Neural progenitor cell (in vitro differentiated cells): ENCODE results near the gene GRB7. TPM values are rescaled to one million over a fixed set of nuclear protein-coding genes. Genes with fewer than 3 reads are reported as not detected.
"Not testable (repeated sequence)": the region's sequence is repeated elsewhere in the genome, so short reads cannot be mapped to it uniquely, and the experiment has no call there.

Experiments
- DNase-seq: peaks from one replicate; pipeline ENCODE4 v3.0.0-alpha.2; 2016; ENCODE audit warnings: low spot score
- H2AFZ ChIP-seq: fragments of 200-600 bp; sonication (generic); replicated peaks from 2 replicates; pipeline ENCODE4 v1.6.1; 2016; ENCODE audit warnings: antibody characterized with exemption
- H3F3A ChIP-seq: fragments of 200-600 bp; sonication (generic); 2 replicates; pipeline ENCODE4 v1.6.1; 2016; ENCODE audit warnings: antibody characterized with exemption, low read depth
- H3K27ac ChIP-seq: fragments of 200-600 bp; sonication (generic); 2 replicates; pipeline ENCODE4 v1.5.1; 2016; ENCODE audit warnings: mild to moderate bottlenecking
- H3K27me3 ChIP-seq: fragments of 200-600 bp; sonication (generic); 2 replicates; pipeline ENCODE4 v1.6.1; 2016; ENCODE audit warnings: mild to moderate bottlenecking, moderate library complexity
- H3K36me3 ChIP-seq: fragments of 200-600 bp; sonication (generic); 2 replicates; pipeline ENCODE4 v1.5.1; 2016
- H3K4me1 ChIP-seq: fragments of 200-600 bp; sonication (generic); 2 replicates; pipeline ENCODE4 v1.6.1; 2016; ENCODE audit warnings: mixed run types
- H3K4me2 ChIP-seq: fragments of 200-600 bp; sonication (generic); 2 replicates; pipeline ENCODE4 v1.6.1; 2016
- H3K4me3 ChIP-seq: fragments of 200-600 bp; sonication (generic); 2 replicates; pipeline ENCODE4 v1.5.1; 2016
- H3K79me2 ChIP-seq: fragments of 200-600 bp; sonication (generic); 2 replicates; pipeline ENCODE4 v1.6.1; 2016; ENCODE audit warnings: low read depth
- H3K9ac ChIP-seq: fragments of 200-600 bp; sonication (generic); 2 replicates; pipeline ENCODE4 v1.6.1; 2016
- H3K9me3 ChIP-seq: fragments of 200-600 bp; sonication (generic); 2 replicates; pipeline ENCODE4 v1.5.1; 2016; ENCODE audit warnings: low read depth
- H4K20me1 ChIP-seq: fragments of 200-600 bp; sonication (generic); 2 replicates; pipeline ENCODE4 v1.6.1; 2016; ENCODE audit warnings: low read depth
- H3K27ac Mint-ChIP-seq: 3 replicates; pipeline ENCODE4 v1.8.0; 2021; ENCODE audit warnings: mixed read lengths
- H3K27me3 Mint-ChIP-seq: 2 replicates; pipeline ENCODE4 v1.8.0; 2022; ENCODE audit warnings: low read depth, mild to moderate bottlenecking, inconsistent platforms, moderate library complexity, mixed read lengths; ENCODE audit not compliant: insufficient read depth
- H3K36me3 Mint-ChIP-seq: 3 replicates; pipeline ENCODE4 v1.8.0; 2021; ENCODE audit warnings: mixed read lengths
- H3K4me1 Mint-ChIP-seq: 3 replicates; pipeline ENCODE4 v1.8.0; 2021; ENCODE audit warnings: mixed read lengths
- H3K4me3 Mint-ChIP-seq: 3 replicates; pipeline ENCODE4 v1.8.0; 2021; ENCODE audit warnings: mild to moderate bottlenecking, moderate library complexity, mixed read lengths
- H3K9me3 Mint-ChIP-seq: 3 replicates; pipeline ENCODE4 v1.8.0; 2020; ENCODE audit warnings: mixed read lengths
- EZH2 ChIP-seq: fragments of 200-600 bp; sonication (generic); IDR thresholded peaks from 2 replicates; pipeline ENCODE4 v1.6.1; 2017; ENCODE audit warnings: antibody characterized with exemption, mild to moderate bottlenecking, moderate library complexity
- EZH2phosphoT487 ChIP-seq: fragments of 200-600 bp; sonication (generic); IDR thresholded peaks from 2 replicates; pipeline ENCODE4 v1.6.1; 2017; ENCODE audit warnings: antibody characterized with exemption
- total RNA-seq: library from RNA; depleted of rRNA; stranded (reverse); fragments of >200 nt; gene quantifications from 2 replicates; pipeline ENCODE4 v1.2.3, GENCODE V29; 2015; ENCODE audit warnings: low replicate concordance
- TF ChIP-seq, protein P1 (sequence below): fragments of 200-600 bp; sonication (generic); IDR thresholded peaks from 2 replicates; pipeline ENCODE4 v1.5.1; 2017; ENCODE audit warnings: antibody characterized with exemption, mild to moderate bottlenecking

GRB7 gene
- total RNA-seq, 1 donor from 2014 or later: 6.0 TPM

GRCh38 chr17:39709998-39710964, 27.5 kb upstream of the GRB7 start:
- no peak overlapping the region for H3K27ac ChIP-seq
- no peak overlapping the region for H3K27ac Mint-ChIP-seq
- H3K4me1 Mint-ChIP-seq: no peaks in the 10 kb centered on the region
- peaks cover 21% of the 10 kb centered on the region for H4K20me1 ChIP-seq
- H3K27me3 Mint-ChIP-seq: peaks cover 3% of the 10 kb centered on the region
- peaks cover 13% of the 10 kb centered on the region for H3K79me2 ChIP-seq
- H3K36me3 ChIP-seq: no peaks in the 10 kb centered on the region
- H3F3A ChIP-seq: no peaks in the 10 kb centered on the region
- TF ChIP-seq EZH2 (no peak), EZH2phosphoT487 (no peak)
- TF ChIP-seq, protein P1, sequence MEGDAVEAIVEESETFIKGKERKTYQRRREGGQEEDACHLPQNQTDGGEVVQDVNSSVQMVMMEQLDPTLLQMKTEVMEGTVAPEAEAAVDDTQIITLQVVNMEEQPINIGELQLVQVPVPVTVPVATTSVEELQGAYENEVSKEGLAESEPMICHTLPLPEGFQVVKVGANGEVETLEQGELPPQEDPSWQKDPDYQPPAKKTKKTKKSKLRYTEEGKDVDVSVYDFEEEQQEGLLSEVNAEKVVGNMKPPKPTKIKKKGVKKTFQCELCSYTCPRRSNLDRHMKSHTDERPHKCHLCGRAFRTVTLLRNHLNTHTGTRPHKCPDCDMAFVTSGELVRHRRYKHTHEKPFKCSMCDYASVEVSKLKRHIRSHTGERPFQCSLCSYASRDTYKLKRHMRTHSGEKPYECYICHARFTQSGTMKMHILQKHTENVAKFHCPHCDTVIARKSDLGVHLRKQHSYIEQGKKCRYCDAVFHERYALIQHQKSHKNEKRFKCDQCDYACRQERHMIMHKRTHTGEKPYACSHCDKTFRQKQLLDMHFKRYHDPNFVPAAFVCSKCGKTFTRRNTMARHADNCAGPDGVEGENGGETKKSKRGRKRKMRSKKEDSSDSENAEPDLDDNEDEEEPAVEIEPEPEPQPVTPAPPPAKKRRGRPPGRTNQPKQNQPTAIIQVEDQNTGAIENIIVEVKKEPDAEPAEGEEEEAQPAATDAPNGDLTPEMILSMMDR: no peak
- no peak overlapping the region for H3K9ac ChIP-seq
- no peak overlapping the region for H3K4me3 ChIP-seq
- peaks cover 9% of the 10 kb centered on the region for H3K36me3 Mint-ChIP-seq
- no peak for DNase-seq
- H3K9me3 Mint-ChIP-seq: no peaks in the 10 kb centered on the region
- no peak overlapping the region for H3K4me2 ChIP-seq
- no peak overlapping the region for H3K4me3 Mint-ChIP-seq
- H3K9me3 ChIP-seq: no peaks in the 10 kb centered on the region
- no peaks in the 10 kb centered on the region for H3K27me3 ChIP-seq
- H3K4me1 ChIP-seq: peaks cover 3% of the 10 kb centered on the region
- no peak overlapping the region for H2AFZ ChIP-seq

DNA sequence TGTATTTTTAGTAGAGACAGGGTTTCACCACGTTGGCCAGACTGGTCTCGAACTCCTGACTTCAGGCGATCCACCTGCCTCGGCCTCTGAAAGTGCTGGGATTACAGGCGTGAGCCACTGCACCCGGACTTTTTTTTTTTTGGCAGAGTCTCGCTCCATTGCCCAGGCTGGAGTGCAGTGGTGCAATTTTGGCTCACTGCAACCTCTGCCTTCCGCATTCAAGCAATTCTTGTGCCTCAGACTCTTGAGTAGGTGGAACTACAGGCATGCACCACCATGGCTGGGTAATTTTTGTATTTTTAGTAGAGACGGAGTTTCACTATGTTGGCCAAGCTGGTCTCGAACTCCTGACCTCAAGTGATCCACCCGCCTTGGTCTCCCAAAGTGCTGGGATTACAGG, 26.7 kb upstream of the GRB7 start:
- H3K9me3 Mint-ChIP-seq, H3K27me3 Mint-ChIP-seq, H3K36me3 Mint-ChIP-seq: not testable (repeated sequence)

GRCh38 chr17:39711851-39712250, 25.9 kb upstream of the GRB7 start:
- H3K79me2 ChIP-seq: no peaks in the 10 kb centered on the region
- Mint-ChIP-seq H3K4me3 (no peak overlapping the region), H3K27me3 (peaks cover 3% of the 10 kb centered on the region), H3K9me3 (no peaks in the 10 kb centered on the region), H3K36me3 (peaks cover 9% of the 10 kb centered on the region), H3K27ac (no peak overlapping the region), H3K4me1 (no peaks in the 10 kb centered on the region)
- peaks cover 9% of the 10 kb centered on the region for H4K20me1 ChIP-seq
- no peak for DNase-seq
- no peak for TF ChIP-seq EZH2
- no peak overlapping the region for H3K9ac ChIP-seq
- H3K36me3 ChIP-seq: no peaks in the 10 kb centered on the region
- H3K9me3 ChIP-seq: no peaks in the 10 kb centered on the region
- no peak overlapping the region for H3K27ac ChIP-seq
- H3F3A ChIP-seq: no peaks in the 10 kb centered on the region
- H2AFZ ChIP-seq: no peak overlapping the region
- H3K4me2 ChIP-seq: no peak overlapping the region
- no peak overlapping the region for H3K4me3 ChIP-seq
- H3K27me3 ChIP-seq: no peaks in the 10 kb centered on the region
- no peaks in the 10 kb centered on the region for H3K4me1 ChIP-seq

More for the DNA sequence above, 26.7 kb upstream of the GRB7 start:
- not testable (repeated sequence) for H3K4me3 ChIP-seq, H3K27ac ChIP-seq, H3K9me3 ChIP-seq, H3K79me2 ChIP-seq, DNase-seq, H3K27ac Mint-ChIP-seq, H3K36me3 ChIP-seq, H3K9ac ChIP-seq, H2AFZ ChIP-seq, H3F3A ChIP-seq, H3K4me3 Mint-ChIP-seq, H3K4me1 ChIP-seq, H3K4me2 ChIP-seq, H3K27me3 ChIP-seq, H3K4me1 Mint-ChIP-seq
- peaks cover 13% of the 10 kb centered on the region for H4K20me1 ChIP-seq

GRCh38 chr17:39714234-39714633, 23.5 kb upstream of the GRB7 start:
- no peak overlapping the region for H3K4me2 ChIP-seq
- no peak overlapping the region for H3K27ac ChIP-seq
- H3K27me3 Mint-ChIP-seq: peaks cover 3% of the 10 kb centered on the region
- no peak overlapping the region for H3K9ac ChIP-seq
- H3K4me1 ChIP-seq: no peaks in the 10 kb centered on the region
- H3K4me3 ChIP-seq: no peak overlapping the region
- no peaks in the 10 kb centered on the region for H3K79me2 ChIP-seq
- H3K36me3 Mint-ChIP-seq: peaks cover 13% of the 10 kb centered on the region
- H3K36me3 ChIP-seq: no peaks in the 10 kb centered on the region
- H4K20me1 ChIP-seq: peaks cover 6% of the 10 kb centered on the region
- H3K9me3 Mint-ChIP-seq: no peaks in the 10 kb centered on the region
- no peaks in the 10 kb centered on the region for H3F3A ChIP-seq
- no peaks in the 10 kb centered on the region for H3K27me3 ChIP-seq
- H3K4me3 Mint-ChIP-seq: no peak overlapping the region
- H3K4me1 Mint-ChIP-seq: no peaks in the 10 kb centered on the region
- H3K9me3 ChIP-seq: no peaks in the 10 kb centered on the region
- no peak for DNase-seq
- TF ChIP-seq, protein P1: no peak
- TF ChIP-seq EZH2 (no peak), EZH2phosphoT487 (no peak)
- H2AFZ ChIP-seq: no peak overlapping the region
- H3K27ac Mint-ChIP-seq: no peak overlapping the region
